ENCODE results near the gene SLC7A10.

Gene SLC7A10

GRCh38 chr19:33199441-33200265, 26.0 kb downstream of the SLC7A10 start:
- no peak overlapping the region for H3K4me3 ChIP-seq (ENCODE audit: low read depth, low read length)
- TF ChIP-seq, protein P1, sequence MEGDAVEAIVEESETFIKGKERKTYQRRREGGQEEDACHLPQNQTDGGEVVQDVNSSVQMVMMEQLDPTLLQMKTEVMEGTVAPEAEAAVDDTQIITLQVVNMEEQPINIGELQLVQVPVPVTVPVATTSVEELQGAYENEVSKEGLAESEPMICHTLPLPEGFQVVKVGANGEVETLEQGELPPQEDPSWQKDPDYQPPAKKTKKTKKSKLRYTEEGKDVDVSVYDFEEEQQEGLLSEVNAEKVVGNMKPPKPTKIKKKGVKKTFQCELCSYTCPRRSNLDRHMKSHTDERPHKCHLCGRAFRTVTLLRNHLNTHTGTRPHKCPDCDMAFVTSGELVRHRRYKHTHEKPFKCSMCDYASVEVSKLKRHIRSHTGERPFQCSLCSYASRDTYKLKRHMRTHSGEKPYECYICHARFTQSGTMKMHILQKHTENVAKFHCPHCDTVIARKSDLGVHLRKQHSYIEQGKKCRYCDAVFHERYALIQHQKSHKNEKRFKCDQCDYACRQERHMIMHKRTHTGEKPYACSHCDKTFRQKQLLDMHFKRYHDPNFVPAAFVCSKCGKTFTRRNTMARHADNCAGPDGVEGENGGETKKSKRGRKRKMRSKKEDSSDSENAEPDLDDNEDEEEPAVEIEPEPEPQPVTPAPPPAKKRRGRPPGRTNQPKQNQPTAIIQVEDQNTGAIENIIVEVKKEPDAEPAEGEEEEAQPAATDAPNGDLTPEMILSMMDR (IDR thresholded peaks at IDR 0.05; ENCODE audit: low read depth, low read length, missing control alignments), result no peak
- in situ Hi-C loops (cut with HindIII; ENCODE audit: low sequenced_read_pairs), result no loop called here
- no peak for DNase-seq (ENCODE audit: low read depth)

DNA sequence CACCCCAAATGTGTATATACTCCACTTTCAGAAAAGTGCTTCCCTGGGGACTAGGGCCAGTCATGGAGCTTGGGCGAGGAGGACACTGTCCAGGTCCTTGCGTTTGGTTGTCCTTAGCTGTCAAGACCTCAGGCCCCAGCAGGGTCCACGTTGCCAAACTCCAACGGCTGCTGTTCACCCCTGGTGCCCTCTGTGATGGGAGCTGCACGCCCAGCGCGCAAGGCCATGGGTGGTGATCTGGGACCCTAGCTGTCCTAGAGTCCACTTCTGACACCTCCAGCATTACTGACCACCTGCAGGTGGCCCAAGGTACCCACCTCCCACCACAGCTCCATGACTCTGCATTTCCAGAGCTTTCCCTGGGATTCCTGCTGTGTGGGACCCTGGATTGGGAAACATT, 27.5 kb downstream of the SLC7A10 start:
- H3K4me3 ChIP-seq (ENCODE audit: low read depth, low read length), result no peak overlapping the region
- DNase-seq (ENCODE audit: low read depth), result no peak
- in situ Hi-C loops (cut with HindIII; ENCODE audit: low sequenced_read_pairs), result no loop called here
- TF ChIP-seq, protein P1 (IDR thresholded peaks at IDR 0.05; ENCODE audit: low read depth, low read length, missing control alignments), result no peak

GRCh38 chr19:33197591-33198000, 28.1 kb downstream of the SLC7A10 start:
- no peak for DNase-seq (ENCODE audit: low read depth)
- in situ Hi-C loops (cut with HindIII; ENCODE audit: low sequenced_read_pairs), result no loop called here
- H3K4me3 ChIP-seq (ENCODE audit: low read depth, low read length), result no peak overlapping the region
- TF ChIP-seq, protein P1 (IDR thresholded peaks at IDR 0.05; ENCODE audit: low read depth, low read length, missing control alignments), result no peak

GRCh38 chr19:33196446-33197193, 29.0 kb downstream of the SLC7A10 start:
- no peak overlapping the region for H3K4me3 ChIP-seq (ENCODE audit: low read depth, low read length)
- DNase-seq (ENCODE audit: low read depth), result no peak
- TF ChIP-seq, protein P1 (IDR thresholded peaks at IDR 0.05; ENCODE audit: low read depth, low read length, missing control alignments), result no peak
- in situ Hi-C loops (cut with HindIII; ENCODE audit: low sequenced_read_pairs), result no loop called here

DNA sequence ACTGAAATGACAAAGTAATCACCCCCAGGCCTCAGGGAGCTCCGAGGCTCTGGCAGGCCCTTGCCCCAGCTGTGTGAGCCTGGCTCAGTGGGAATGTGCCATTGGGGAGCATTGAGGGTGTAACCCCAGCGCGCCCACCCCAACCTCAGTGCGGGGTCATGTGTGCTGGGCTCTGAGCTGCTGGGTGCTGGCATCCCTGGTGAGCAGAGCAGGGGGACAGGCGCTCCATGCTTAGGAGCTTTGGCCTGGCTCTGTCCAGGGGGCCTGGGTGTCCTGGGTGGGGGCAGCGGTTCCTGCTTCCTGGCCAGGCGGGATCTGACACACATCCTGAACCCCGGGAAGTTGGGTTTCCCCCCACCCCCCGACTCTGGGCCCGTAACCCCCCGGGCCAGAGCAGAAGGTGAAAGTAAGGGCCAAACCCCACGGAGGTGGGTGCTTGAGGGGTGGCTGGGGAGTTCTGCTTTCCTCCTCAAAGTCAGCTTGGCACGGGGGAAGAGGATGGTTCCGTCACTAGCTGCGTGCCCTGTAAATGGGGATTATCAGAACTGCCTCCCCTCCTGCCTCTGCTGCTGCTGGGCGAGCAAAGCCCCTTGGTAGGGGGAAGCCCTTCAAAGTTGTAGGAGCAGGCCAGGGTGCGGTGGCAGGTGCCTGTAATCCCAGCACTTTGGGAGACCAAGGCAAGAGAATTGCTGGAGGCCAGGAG, 29.9 kb downstream of the SLC7A10 start:
- in situ Hi-C loops (cut with HindIII; ENCODE audit: low sequenced_read_pairs), result no loop called here
- peak overlapping the region; percentile 57 for H3K4me3 ChIP-seq (ENCODE audit: low read depth, low read length)
- no peak for DNase-seq (ENCODE audit: low read depth)
- TF ChIP-seq, protein P1 (IDR thresholded peaks at IDR 0.05; ENCODE audit: low read depth, low read length, missing control alignments), result no peak

DNA sequence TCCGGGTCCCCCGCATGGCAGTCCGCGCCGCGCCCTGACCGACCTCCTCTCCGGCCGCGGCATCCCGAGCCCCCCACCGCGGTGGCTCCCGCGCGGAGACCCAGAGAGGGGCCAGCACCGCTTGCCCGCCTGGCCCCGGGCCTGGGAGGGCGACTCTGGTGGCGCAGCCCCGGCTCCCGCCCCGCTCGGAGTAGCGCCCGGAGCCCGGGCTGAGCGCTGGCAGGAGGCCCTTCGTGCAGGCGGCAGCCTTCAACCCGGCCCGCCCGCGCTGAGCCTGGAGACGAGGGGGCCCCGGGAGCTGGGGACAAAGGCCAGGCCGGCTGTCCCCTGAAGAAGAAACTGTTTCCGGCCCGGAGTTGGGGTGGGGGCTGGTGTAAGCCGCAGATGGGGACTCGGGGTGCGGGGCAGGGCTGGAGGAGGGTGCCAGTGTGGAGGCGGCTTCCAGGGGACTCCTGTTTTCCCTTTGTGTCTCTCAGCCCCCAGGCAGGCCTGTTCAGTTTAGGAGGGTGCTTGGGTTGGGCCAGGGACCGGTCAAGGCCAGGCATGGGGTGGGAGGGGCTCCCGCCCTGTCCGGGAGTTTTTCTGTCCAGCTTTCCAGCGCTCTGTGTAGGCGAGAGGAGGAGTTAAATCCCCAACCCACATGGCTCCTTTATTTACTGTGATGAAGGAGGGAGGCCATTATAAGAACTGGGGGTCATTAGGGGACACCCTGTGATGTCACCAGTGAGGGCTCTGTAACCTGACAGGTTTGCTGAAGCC, 30.6 kb downstream of the SLC7A10 start:
- no peak for DNase-seq (ENCODE audit: low read depth)
- in situ Hi-C loops (cut with HindIII; ENCODE audit: low sequenced_read_pairs), result no loop called here
- H3K4me3 ChIP-seq (ENCODE audit: low read depth, low read length), result peak overlapping the region; percentile 57

More for the DNA sequence above, 30.6 kb downstream of the SLC7A10 start:
- TF ChIP-seq, protein P1 (IDR thresholded peaks at IDR 0.05; ENCODE audit: low read depth, low read length, missing control alignments), result no peak
